OCI-LY7 (cell line): ENCODE results near the gene KCNMA1. TPM values are rescaled to one million over a fixed set of nuclear protein-coding genes. Genes with fewer than 3 reads are reported as not detected.
"Not testable (repeated sequence)": the region's sequence is repeated elsewhere in the genome, so short reads cannot be mapped to it uniquely, and the experiment has no call there.

ENCODE experiments used
- BruUV-seq: library from RNA; stranded (reverse); fragments of 400-500 nt; replicated peaks from 2 replicates; lab custom pipeline; 2021; lab: Mats Ljungman, UMichigan
- CTCF ChIA-PET: fragments of 300-600 bp; sonication (Branson Sonifier 250); formaldehyde crosslinking; loops from one replicate; lab custom pipeline; 2022; ENCODE audit warnings: antibody characterized with exemption; ENCODE audit not compliant: unreplicated experiment; lab: Charles Lee
- POLR2A ChIA-PET: fragments of 300-600 bp; sonication (Branson Sonifier 250); formaldehyde crosslinking; loops from one replicate; lab custom pipeline; 2022; ENCODE audit warnings: antibody characterized with exemption; lab: Charles Lee
- DNase-seq: peaks from one replicate; pipeline ENCODE4 v3.0.0-alpha.2; 2015; ENCODE audit warnings: low spot score
- H2AFZ ChIP-seq: fragments of 200-600 bp; sonication (generic), shearing (Covaris generic); 2 replicates; pipeline ENCODE4 v1.6.1; 2014; ENCODE audit warnings: mild to moderate bottlenecking, antibody characterized with exemption, low read length, moderate library complexity
- H3K27ac ChIP-seq: fragments of 200-600 bp; sonication (generic); 2 replicates; pipeline ENCODE4 v1.5.1; 2014; ENCODE audit warnings: mixed run types, low read depth, mild to moderate bottlenecking, moderate library complexity, low read length, inconsistent platforms; ENCODE audit not compliant: poor library complexity, severe bottlenecking
- H3K36me3 ChIP-seq: fragments of 200-600 bp; sonication (generic); 2 replicates; pipeline ENCODE4 v1.6.1; 2014; ENCODE audit warnings: mild to moderate bottlenecking, antibody characterized with exemption, low read length, moderate library complexity, mixed read lengths; ENCODE audit not compliant: insufficient read depth
- H3K4me1 ChIP-seq: fragments of 200-600 bp; sonication (generic); 2 replicates; pipeline ENCODE4 v1.5.1; 2014; ENCODE audit warnings: mild to moderate bottlenecking, low read length; ENCODE audit not compliant: insufficient read depth, poor library complexity, severe bottlenecking
- H3K4me2 ChIP-seq: fragments of 200-600 bp; sonication (generic); 2 replicates; pipeline ENCODE4 v1.6.1; 2014; ENCODE audit warnings: mild to moderate bottlenecking, low read length
- H3K4me3 ChIP-seq: fragments of 200-600 bp; sonication (generic); 2 replicates; pipeline ENCODE4 v1.5.1; 2014; ENCODE audit warnings: mild to moderate bottlenecking, low read depth, low read length; ENCODE audit not compliant: poor library complexity, severe bottlenecking
- H3K79me2 ChIP-seq: fragments of 200-600 bp; sonication (generic); 2 replicates; pipeline ENCODE4 v1.6.1; 2016; ENCODE audit warnings: low read depth, mild to moderate bottlenecking, low read length, moderate library complexity, mixed read lengths; ENCODE audit not compliant: insufficient read depth
- H3K9me2 ChIP-seq: fragments of 200-600 bp; sonication (generic); 2 replicates; pipeline ENCODE4 v1.6.1; 2016; ENCODE audit warnings: mild to moderate bottlenecking, low read length, mixed read lengths; ENCODE audit not compliant: insufficient read depth
- H3K9me3 ChIP-seq: fragments of 200-600 bp; sonication (generic); 2 replicates; pipeline ENCODE4 v1.6.1; 2014; ENCODE audit warnings: mild to moderate bottlenecking, mixed run types, low read length, mixed read lengths
- H4K20me1 ChIP-seq: fragments of 200-600 bp; sonication (generic); 2 replicates; pipeline ENCODE4 v1.6.1; 2014; ENCODE audit warnings: mild to moderate bottlenecking, antibody characterized with exemption, low read length, moderate library complexity, mixed read lengths; ENCODE audit not compliant: insufficient read depth
- CTCF ChIP-seq: fragments of 200-600 bp; sonication (generic); conservative IDR thresholded peaks from 2 replicates; pipeline ENCODE4 v1.5.1; 2014; ENCODE audit warnings: mild to moderate bottlenecking, antibody characterized with exemption, low read length, moderate library complexity, mixed read lengths
- EZH2phosphoT487 ChIP-seq: fragments of 200-600 bp; sonication (generic); IDR thresholded peaks from 2 replicates; pipeline ENCODE4 v1.6.1; 2018; ENCODE audit warnings: low read depth, borderline replicate concordance, mild to moderate bottlenecking, mixed run types, antibody characterized with exemption, low read length, moderate library complexity, mixed read lengths
- intact Hi-C: fragments of 100-400 bp; cut with micrococcal nuclease; formaldehyde crosslinking; loops from one replicate; pipeline ENCODE4 v1.10.0; 2022; ENCODE audit not compliant: unreplicated experiment
- total RNA-seq, 2 experiments: library from RNA; depleted of rRNA in 1 of 2; stranded (reverse); fragments of >200 nt in 1 of 2; shearing (Covaris generic) in 1 of 2; gene quantifications; 2 replicates each; pipeline ENCODE4 v1.2.3, GENCODE V29; 2014 to 2022

KCNMA1 gene
- total RNA-seq, 2 experiments from 2014 or later = not detected

GRCh38 chr10:77686096-77686495, 48.5 kb upstream of the KCNMA1 start:
- TF ChIP-seq EZH2phosphoT487 = no peak
- TF ChIP-seq CTCF = no peak
- POLR2A ChIA-PET = no interaction called here
- no peaks in the 10 kb centered on the region for H3K9me2 ChIP-seq
- CTCF ChIA-PET = no interaction called here
- no peaks in the 10 kb centered on the region for H4K20me1 ChIP-seq
- no peaks in the 10 kb centered on the region for H3K4me1 ChIP-seq
- H3K4me3 ChIP-seq = no peak overlapping the region
- DNase-seq = no peak
- H2AFZ ChIP-seq = no peak overlapping the region
- intact Hi-C loops = no loop called here
- no TSS peak for BruUV-seq
- H3K27ac ChIP-seq = no peak overlapping the region
- H3K4me2 ChIP-seq = no peak overlapping the region
- no peaks in the 10 kb centered on the region for H3K9me3 ChIP-seq
- H3K36me3 ChIP-seq = no peaks in the 10 kb centered on the region
- no peaks in the 10 kb centered on the region for H3K79me2 ChIP-seq

GRCh38 chr10:77685432-77685831, 47.8 kb upstream of the KCNMA1 start:
- no peak for DNase-seq
- no peaks in the 10 kb centered on the region for H3K9me2 ChIP-seq
- no peak overlapping the region for H3K4me2 ChIP-seq
- no peak overlapping the region for H3K4me3 ChIP-seq
- ChIA-PET POLR2A (no interaction called here), CTCF (no interaction called here)
- no peaks in the 10 kb centered on the region for H4K20me1 ChIP-seq
- no peak overlapping the region for H3K27ac ChIP-seq
- no peaks in the 10 kb centered on the region for H3K36me3 ChIP-seq
- no TSS peak for BruUV-seq
- no peaks in the 10 kb centered on the region for H3K79me2 ChIP-seq
- TF ChIP-seq CTCF (no peak), EZH2phosphoT487 (no peak)
- intact Hi-C loops = no loop called here
- no peak overlapping the region for H2AFZ ChIP-seq
- no peaks in the 10 kb centered on the region for H3K9me3 ChIP-seq
- no peaks in the 10 kb centered on the region for H3K4me1 ChIP-seq

GRCh38 chr10:77683088-77683432, 45.5 kb upstream of the KCNMA1 start:
- H3K27ac ChIP-seq, DNase-seq, BruUV-seq, CTCF ChIA-PET, intact Hi-C loops, H3K4me2 ChIP-seq, H2AFZ ChIP-seq, H3K79me2 ChIP-seq, H3K9me3 ChIP-seq, H3K36me3 ChIP-seq, H3K4me1 ChIP-seq, H3K4me3 ChIP-seq, H3K9me2 ChIP-seq, H4K20me1 ChIP-seq, POLR2A ChIA-PET: not testable (repeated sequence)
